ENCODE data around the gene BAMBI. TPM values are rescaled to one million over a fixed set of nuclear protein-coding genes. Genes with fewer than 3 reads are reported as not detected.

The BAMBI gene
- polyA plus RNA-seq, 1 donor, result 45.1 TPM

DNA sequence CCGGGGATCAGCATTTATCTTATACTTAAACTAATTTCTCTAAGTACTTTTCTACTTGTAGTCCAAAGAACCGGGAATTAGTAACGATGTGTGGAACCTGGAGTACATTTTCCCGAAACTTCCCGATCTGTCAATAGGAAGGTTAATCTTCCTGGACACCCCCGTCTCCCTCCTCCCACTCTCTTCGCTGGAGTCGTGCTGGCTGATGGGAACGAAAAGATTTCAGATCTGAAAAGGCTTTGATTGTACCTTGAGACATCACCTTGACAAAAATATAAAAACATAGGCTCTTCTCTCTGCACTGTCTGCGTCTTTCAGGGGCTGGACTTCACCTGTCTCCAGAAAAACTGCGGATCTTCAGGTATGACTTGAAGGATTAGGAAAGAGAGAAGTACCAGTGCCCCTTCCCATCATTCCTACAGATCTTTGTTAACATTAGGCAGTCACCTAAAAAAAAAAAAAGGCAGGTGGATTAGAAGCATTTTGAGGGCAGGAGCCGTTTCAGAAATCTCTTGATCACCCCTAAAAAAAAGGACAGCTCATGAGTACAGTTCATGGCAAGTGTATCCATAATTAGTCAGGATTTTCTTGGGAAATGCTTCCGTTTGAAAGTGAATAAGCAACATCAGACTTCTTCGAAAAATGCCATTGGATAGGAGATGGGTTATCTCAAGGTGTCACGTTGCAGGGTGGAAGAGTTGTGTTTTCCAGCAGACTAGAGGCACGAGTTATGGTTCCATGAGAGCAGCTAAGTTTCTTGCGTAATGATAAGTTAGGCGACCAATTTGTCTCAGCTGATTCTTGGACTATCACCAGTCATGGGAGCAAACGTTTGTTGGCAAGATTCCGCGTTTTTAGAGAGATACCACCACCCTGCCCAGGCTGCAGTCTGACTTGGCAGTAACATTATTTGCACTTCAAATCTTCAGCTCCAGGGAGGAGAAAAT is 7.8 kb upstream of the BAMBI start:
- DNase-seq, result no peak

DNA sequence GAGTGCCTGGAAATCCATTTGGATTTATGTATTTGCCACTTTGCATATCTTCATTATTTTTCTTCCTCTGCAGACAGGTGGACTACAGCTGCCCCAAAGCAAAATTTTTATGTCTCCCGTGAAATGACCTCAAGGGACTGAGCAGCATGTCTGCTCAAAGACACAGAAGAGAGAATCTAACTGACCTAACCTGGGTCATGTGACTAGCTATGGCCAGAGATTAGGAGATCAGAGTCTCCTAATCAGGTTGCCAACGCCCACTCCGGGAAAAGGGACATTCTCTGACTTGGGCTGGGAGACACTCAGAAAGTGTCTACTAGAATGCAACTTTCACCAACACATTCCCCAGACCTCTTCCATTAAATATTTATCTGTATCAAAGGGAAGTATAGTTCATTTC is 2.5 kb upstream of the BAMBI start:
- DNase-seq, result no peak

DNA sequence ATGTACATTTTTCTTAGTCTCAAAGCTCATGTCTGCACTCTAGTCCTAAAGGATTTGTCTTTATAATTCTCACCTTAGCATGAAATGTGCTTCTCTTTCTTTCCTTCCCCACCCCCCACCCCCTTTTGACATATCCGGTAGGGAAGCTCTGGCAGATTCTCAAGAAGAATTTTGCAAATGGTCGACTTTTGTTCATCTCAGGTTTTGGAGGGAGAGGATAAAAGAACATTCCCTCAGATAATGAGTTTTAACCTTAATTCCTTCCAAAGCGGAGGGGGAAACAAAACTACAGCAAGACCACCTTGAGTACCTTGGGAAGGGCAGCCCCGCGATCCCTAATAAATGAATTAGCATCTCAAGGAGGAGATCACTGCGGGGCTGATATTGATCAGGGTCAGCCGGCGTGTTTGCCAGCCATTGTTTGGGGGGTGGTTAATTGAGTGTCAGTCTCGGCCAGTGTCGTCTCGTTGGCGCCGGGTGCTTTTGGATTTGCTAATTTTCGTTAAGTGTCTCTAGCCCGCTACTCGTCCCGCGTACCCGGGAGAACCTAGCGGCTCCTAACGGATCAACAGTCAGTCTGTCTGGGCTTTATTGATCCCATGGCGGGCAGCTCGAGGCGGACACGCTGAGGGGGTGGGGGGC is 874 bp upstream of the BAMBI start:
- no peak for DNase-seq

DNA sequence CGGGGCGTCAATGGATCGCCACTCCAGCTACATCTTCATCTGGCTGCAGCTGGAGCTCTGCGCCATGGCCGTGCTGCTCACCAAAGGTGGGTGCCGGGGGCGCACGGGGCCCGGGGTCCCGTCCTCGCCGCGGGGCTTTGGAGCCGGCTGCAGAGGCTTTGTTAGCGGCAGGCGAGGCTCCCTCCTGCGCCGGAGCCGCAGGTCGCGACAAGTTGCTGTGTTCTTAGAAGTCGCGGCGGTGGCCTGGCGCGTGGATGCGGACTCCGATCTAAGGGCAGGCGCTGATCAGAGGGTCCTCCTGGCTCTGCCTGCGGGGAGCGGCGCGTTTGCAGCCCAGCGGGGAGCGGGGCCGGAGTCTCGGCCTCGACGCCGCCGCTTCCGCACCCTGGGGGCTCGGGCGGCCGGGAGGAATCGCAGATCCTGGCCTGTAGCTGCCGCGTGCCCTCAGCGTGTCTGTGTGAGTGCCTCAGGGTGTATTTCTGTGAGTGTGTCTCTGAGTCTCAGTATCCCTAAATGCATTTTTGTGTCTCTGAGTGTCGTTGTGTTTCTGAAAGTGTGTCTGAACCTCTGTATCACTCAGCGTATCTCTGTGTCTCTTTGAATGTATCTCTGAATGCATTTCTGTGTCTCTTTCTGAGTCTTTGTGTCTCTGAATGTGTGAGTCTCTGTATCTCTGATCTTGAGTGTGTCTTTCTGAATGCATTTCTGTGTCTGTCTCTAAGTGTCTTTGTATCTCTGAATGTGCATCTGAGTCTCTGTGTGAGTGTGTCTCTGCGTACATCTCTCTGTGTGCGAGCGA is 766 bp downstream of the BAMBI start:
- peak; percentile 37 for DNase-seq

DNA sequence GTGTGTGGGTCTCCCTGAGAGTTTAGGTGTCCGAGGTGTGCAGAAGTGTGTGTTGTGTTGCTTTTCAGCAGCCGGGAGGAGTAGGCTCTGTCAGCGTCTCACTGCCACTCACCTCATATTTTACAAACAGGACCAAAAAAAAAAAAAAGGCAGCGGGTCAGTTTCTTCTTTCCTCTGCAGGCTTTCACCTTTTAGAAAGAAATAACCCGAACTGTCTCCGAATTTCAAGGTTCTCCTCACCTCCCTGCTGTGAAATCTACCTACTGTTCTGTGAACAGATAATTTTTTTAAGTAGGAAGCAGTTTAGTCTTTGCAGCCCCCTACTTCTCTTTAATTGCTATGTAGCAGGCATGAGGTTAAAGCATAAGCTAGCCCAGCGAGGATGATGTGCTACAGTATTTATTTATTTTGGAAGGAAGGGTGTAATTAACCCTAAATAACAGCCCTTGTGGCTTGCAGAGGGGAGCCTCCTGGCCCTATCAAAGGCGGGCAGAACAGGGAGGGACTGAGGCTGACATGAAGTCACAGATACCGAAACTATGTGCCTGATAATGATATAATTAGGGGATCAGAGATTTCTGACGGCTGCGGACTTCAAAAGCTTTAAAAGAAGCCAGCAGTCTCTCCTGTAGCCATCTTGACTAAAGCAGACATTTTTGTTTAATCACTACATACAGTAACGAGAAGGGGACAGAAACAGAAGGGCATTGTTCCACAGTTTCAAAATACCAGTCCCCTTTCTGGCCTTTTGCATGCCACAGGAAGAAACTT is 1.6 kb downstream of the BAMBI start:
- DNase-seq, result peak; percentile 32

DNA sequence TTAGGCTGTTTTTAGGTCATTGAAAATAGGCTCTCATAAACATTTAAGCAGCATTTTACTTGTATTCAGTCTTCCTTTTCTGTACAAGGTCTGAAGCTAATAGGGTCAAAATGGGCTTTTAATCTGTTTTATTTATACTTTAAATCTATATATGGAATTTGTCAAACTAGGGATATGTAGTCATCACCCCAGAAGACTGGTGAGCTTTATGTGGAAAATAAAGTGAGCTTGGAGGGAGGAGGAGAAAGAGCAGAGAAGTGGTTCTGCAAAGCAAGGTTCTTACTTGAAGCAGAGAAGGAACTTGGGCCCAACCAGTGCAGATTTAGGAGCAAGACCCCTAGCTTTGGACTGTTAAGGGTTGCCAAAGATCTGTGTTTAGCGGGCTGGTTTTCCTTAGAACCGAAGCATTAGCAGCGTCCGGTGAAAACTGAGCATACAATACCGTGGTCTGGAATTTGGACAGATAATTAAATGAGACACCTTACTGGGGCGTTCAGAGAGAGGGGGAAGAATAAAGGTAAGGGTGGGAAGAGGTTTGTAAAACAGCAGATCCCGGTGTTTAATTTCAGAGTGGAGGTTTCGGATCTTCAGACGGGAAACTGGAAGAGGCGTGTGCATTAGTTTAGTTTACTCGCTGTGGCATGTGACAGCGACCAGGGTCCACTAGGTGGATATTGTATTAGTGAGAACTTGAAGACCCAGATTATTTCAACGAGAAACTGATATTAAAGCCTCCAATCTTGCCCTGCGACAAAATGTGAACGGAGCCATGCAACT is 2.4 kb downstream of the BAMBI start:
- no peak for DNase-seq

DNA sequence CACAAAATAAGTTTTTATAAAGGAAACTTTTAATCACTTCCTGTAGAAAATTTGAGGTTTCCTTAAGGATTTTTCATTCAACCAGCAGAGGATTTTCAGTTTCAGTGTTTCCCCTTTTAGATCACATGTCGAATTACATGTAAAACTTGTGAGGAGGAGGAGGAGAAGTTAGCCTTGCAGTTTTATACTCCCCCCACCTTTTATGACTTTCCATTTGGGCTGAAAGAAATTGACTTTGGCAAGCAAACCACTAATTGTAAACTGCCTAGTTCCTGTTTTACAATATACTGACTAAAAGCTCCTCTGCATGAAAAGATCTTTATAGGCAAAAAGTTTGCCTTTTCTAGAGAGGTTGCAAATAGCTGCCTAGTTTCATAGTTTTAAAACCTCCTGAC is 3.0 kb downstream of the BAMBI start:
- no peak for DNase-seq

DNA sequence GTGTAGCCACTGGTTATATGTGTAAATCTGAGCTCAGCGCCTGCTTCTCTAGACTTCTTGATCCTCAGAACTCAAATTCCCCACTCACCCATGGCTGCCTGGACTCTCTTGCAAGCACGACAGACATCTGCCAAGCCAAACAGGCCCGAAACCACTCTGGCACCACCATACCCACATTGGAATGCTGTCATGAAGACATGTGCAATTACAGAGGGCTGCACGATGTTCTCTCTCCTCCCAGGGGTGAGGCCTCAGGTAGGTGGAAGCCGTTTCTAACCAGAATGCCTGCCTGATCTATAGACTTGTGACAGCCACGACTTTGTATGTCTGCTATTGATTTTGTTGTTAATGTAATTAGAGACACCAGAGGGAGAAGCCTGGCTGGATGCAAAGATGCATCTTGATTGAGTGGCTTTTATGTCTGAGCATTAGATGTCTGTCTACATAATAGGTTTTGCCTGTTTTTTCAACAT is 4.0 kb downstream of the BAMBI start:
- no peak for DNase-seq

DNA sequence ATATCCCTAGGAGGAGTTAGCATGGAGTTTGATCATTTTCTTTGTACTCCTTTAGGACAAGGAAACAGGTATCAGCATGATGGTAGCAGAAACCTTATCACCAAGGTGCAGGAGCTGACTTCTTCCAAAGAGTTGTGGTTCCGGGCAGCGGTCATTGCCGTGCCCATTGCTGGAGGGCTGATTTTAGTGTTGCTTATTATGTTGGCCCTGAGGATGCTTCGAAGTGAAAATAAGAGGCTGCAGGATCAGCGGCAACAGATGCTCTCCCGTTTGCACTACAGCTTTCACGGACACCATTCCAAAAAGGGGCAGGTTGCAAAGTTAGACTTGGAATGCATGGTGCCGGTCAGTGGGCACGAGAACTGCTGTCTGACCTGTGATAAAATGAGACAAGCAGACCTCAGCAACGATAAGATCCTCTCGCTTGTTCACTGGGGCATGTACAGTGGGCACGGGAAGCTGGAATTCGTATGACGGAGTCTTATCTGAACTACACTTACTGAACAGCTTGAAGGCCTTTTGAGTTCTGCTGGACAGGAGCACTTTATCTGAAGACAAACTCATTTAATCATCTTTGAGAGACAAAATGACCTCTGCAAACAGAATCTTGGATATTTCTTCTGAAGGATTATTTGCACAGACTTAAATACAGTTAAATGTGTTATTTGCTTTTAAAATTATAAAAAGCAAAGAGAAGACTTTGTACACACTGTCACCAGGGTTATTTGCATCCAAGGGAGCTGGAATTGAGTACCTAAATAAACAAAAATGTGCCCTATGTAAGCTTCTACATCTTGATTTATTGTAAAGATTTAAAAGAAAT is 4.8 kb downstream of the BAMBI start:
- no peak for DNase-seq

DNA sequence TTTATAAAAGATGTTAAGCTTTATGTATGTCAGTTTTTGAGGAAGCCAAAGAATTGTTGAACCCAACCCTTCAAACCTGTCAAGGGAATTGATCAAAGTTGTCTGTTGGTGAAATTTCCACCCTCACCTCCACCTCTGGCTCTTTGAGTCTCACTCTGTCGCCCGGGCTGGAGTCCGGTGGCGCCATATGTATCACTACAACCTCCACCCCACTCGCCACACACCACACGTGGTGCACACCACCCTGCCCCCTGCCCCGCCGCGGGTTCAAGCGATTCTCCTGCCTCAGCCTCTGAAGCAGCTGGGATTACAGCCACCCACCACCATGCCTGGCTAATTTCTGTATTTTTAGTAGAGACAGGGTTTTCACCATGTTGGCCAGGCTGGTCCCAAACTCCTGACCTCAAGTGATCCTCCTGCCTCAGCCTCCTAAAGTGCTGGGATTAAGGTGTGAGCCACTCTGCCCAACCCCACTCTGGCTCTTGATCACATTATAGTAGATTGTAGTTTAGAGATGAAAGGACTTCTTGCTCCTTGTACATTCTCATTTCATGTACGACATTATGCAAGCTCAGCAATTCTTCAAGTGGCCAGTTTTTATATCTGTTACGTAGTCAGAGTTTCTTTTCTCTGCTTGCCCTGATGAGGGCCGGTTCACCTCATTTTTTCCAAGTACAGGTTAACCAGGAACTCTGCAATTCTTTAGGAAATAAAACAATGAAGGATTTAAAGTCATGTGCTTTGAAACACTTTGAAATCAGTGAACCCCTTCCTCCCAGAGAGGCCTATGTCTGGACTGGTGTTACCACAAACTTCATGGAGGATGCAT is 7.0 kb downstream of the BAMBI start:
- DNase-seq, result no peak

DNA sequence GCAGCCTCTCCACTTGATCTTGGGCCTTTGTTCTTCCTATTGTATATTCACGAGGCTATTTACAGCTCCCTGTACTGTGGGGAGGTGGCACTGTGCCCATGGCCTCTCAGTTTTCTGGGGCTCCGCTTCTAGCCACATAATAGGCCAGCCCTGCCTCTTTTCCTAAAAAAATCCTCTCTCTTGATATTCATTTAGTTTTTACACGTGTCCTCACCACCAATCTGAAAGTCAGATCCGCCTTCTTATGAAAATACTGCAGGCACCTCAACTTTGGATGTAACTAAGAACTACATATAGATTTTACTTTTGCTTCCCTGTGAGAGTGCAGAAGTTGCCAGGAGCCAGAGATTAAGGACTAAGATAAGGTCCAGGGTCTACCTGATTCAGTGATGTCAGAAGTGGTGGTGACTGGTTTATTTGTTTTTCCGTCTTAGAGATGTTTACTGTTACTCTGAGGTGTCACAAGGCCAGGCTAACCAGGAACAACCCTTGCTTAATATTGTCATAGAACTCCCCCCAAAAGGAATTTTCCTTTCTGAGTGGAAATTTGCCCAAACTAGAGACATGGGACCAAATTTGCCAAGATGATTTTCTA is 7.8 kb downstream of the BAMBI start:
- no peak for DNase-seq

DNA sequence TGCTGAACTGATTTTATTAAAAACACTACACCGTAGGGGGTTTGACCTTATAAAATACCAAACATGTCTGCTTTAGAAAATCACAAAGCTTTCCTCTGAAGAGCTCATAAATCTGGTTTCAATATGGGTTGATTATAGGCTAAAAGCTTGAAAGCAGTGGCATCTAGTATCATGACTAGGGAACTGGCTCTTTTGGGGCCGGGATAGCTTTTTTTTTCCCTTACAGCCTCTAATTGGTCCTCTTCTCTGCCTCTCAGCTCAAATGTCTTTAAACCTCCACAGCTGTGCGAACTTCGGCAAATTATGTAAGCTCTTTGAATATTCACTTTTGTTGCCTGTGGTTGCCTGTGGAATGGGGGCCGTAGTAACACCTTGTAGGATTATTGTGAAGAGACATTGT is 8.4 kb downstream of the BAMBI start:
- no peak for DNase-seq

DNA sequence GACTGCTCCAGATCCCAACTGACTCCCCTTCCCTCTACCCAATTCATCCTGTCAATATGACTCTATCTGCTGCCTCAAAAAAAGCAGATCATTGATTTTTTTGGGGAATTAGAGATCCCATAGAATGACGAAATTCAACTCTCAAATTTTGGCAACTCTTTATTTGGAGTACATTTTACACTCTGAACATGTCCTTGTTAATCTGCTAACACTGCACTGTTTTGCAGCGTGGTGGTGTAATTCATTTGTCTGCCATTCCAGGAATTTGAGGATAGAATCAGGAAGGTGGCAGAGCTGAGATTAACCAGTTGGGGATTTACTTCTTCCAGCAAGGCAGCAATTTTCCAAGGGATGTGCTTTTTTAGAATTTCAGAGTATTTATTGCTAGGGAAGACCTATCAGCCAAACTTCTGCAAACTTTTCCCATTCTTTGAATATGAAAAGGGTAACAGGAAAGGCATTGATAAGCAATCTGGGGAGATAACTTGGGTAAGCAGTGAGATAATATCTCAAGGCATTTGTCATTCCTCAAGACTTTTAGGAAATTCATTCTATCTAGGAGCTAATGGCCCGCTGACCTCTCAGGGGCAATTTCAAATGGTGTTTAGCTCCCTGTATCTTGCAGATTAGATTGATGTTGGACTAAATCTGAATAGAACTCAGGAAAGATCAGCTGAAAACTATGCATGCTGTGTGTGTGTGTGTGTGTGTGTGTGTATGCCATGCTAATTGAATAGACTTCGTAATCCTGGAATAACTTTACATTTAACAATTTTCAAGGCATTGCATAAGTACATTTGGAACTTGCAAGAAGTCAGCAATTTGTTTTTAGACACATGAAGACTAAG is 9.7 kb downstream of the BAMBI start:
- no peak for DNase-seq

DNA sequence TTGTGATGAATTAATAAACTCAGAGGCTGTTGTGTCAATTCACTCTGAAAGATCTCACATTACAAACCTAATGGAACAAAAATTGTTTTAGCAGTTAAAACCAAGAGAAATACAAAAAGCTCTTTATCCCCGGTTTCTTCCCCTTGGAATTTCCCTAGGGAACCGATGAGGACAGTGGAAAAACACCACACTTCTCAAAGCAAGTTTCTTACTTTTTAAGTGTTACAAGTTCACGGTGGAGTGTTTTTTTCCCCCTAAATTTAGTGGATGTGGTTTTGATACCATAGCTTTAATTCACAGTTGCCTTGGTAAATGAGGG is 10.3 kb downstream of the BAMBI start:
- DNase-seq, result no peak

DNA sequence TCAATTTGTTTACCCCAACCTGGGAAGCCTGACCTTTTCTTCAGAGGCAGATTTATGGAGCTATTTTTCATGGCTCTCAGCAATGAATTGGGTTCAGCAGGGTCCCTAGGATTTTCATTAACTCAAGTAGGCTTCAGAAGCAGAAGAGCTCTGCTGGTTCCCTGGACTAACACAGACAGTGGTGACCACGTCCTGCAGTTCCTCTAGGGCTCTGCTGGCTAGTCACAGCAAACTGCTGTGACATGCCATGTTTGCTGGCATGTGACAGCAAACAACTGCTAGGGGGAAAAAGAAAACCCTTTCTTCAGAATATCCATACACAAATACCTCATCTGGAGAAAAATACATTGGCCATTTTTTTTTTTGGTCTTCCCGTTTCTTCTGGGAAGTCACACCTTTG is 13.2 kb downstream of the BAMBI start:
- DNase-seq, result no peak

DNA sequence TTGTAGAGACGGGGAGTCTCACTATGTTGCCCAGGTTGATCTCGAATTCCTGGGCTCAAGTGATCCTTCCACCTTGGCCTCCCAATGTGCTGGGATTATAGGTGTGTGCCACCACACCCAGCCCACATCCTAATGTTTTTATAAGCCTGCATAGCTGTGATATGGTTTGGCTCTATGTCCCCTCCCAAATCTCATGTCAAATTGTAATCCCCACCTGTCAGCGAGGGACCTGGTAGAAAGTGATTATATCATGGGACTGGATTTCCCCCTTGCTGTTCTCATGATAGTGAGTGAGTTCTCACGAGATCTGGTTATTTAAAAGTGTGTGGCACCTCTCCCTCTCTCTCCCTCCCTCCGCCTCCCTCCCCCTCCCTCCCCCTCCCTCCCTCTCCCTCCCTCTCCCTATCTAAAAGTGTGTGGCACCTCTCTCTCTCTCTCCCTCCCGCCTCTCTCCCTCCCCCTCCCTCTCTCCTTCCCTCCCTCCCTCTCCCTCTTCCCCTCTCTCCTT is 13.9 kb downstream of the BAMBI start:
- no peak for DNase-seq

DNA sequence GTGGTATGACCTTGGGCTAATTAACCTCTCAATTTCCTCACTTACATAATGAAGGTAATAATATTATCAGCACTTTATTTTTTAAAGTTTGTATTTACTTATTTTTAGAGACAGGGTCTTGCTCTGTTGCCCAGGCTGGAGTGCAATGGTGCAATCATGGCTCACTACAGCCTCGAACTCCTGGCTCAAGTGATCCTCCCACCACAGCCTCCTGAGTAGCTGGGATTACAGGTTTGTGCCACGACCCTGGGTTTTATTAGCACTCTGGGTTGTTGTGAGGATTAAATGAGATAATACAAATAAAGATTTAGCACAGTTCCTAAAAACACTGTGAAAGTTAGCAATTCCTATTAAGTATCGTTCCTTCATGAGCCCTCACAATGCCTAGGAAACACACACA is 14.7 kb downstream of the BAMBI start:
- DNase-seq, result no peak

DNA sequence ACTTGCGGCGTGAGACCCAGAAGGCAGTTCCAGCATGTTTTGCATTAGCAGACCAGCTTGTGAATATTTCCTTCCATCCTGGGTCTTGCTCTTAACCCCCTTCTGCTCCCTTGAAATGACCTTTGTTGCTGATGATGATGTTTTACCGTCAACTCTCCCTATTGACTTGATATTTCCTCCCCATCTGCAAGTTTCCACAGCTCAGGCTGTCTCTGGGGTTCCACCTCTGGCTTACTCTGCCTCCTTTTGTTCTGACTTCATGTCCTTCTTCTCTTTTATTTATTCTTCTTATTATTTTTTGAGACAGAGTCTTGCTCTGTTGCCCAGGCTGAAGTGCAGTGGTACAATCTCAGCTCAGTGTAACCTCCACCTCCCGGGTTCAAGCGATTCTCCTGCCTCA is 17.2 kb downstream of the BAMBI start:
- DNase-seq, result no peak
